Uterus (tissue), 2 donors: ENCODE results near the gene CORIN.

Experiments
- CTCF ChIP-seq, 4 experiments: fragments of 200-600 bp in 2 of 4; fragments of 450-650 bp in 2 of 4; sonication (generic) in 2 of 4; IDR thresholded peaks; one replicate each; pipeline ENCODE4 v1.5.1; 2016 to 2019; ENCODE audit warnings: antibody characterized with exemption in 4 of 4, mild to moderate bottlenecking in 2 of 4, moderate library complexity in 1 of 4
- POLR2A ChIP-seq, 2 donors: fragments of 450-650 bp; IDR thresholded peaks; one replicate each; pipeline ENCODE4 v1.6.1; 2016; ENCODE audit warnings: antibody characterized with exemption in 2 of 2, mild to moderate bottlenecking in 1 of 2, moderate library complexity in 1 of 2

- TF ChIP-seq CTCF (IDR thresholded peaks at IDR 0.05) = no peak
- TF ChIP-seq POLR2A (IDR thresholded peaks at IDR 0.05) = no peak
Measured at GRCh38 chr4:47696823-47697222, 141.0 kb downstream of the CORIN start.
